ENCODE data around the gene EFCAB11.
"Not testable (repeated sequence)": the region's sequence is repeated elsewhere in the genome, so short reads cannot be mapped to it uniquely, and the experiment has no call there.

The EFCAB11 gene

GRCh38 chr14:89899291-89899690, 55.2 kb downstream of the EFCAB11 start:
- no peak for DNase-seq (ENCODE audit: low read depth)
- no peak overlapping the region for H3K4me3 ChIP-seq (ENCODE audit: low read length)
- TF ChIP-seq CTCF (IDR thresholded peaks at IDR 0.05; ENCODE audit: insufficient read depth, low read depth, low read length, missing control alignments) = no peak

- DNase-seq (ENCODE audit: low read depth); H3K4me3 ChIP-seq (ENCODE audit: low read length): not testable (repeated sequence)
Measured at GRCh38 chr14:89893388-89893787, 61.1 kb downstream of the EFCAB11 start.

GRCh38 chr14:89892953-89893352, 61.6 kb downstream of the EFCAB11 start:
- TF ChIP-seq CTCF (IDR thresholded peaks at IDR 0.05; ENCODE audit: insufficient read depth, low read depth, low read length, missing control alignments) = no peak
- H3K4me3 ChIP-seq (ENCODE audit: low read length) = no peak overlapping the region
- DNase-seq (ENCODE audit: low read depth) = no peak

- not testable (repeated sequence) for H3K4me3 ChIP-seq (ENCODE audit: low read length); DNase-seq (ENCODE audit: low read depth)
Measured at GRCh38 chr14:89891721-89892120, 62.8 kb downstream of the EFCAB11 start.

GRCh38 chr14:89891055-89891454, 63.5 kb downstream of the EFCAB11 start:
- DNase-seq (ENCODE audit: low read depth) = no peak
- TF ChIP-seq CTCF (IDR thresholded peaks at IDR 0.05; ENCODE audit: insufficient read depth, low read depth, low read length, missing control alignments) = no peak
- H3K4me3 ChIP-seq (ENCODE audit: low read length) = no peak overlapping the region

DNA sequence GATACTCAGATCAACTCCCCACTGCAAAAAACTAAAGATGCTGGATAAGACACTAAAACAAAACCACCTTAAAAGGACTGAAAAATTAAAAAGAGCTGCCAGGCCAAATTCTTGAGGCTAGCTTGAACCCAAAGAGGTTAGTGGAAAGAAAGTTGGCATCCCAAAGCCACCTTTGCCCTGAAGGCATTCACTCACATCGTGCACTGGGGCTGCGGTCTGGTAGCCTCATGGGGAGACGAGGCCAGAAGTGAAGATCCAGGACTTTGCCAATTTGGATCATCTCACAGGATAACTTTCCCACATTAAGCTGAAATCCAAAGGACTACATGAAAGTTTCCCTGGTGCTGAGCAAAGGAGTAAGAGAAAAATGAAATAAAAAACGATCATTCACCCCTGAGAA, 63.9 kb downstream of the EFCAB11 start:
- TF ChIP-seq CTCF (IDR thresholded peaks at IDR 0.05; ENCODE audit: insufficient read depth, low read depth, low read length, missing control alignments) = no peak
- DNase-seq (ENCODE audit: low read depth) = no peak
- H3K4me3 ChIP-seq (ENCODE audit: low read length) = no peak overlapping the region

DNA sequence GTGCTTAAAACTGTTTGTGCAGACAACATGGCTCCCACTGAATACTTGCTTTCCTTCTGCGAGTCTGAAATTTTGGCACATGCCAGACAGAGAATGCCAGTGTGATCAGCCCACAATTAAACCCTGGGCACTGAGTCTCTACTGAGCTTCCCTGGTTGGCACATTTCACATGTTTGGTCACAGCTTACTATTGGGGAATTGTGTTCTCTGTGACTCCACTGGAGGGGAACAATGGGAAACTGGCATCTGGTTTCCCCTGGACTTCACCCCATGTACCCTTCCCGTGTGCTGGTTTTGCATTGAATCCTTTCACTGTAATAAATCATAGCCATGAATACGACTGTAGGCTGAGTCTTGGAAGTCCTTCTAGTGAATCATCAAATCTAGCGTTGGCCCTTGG, 64.9 kb downstream of the EFCAB11 start:
- DNase-seq (ENCODE audit: low read depth) = no peak
- no peak for TF ChIP-seq CTCF (IDR thresholded peaks at IDR 0.05; ENCODE audit: insufficient read depth, low read depth, low read length, missing control alignments)
- no peak overlapping the region for H3K4me3 ChIP-seq (ENCODE audit: low read length)

- TF ChIP-seq CTCF (IDR thresholded peaks at IDR 0.05; ENCODE audit: insufficient read depth, low read depth, low read length, missing control alignments) = no peak
- no peak for DNase-seq (ENCODE audit: low read depth)
- no peak overlapping the region for H3K4me3 ChIP-seq (ENCODE audit: low read length)
Measured at GRCh38 chr14:89884761-89885160, 69.8 kb downstream of the EFCAB11 start.

Measured in epithelial cell of esophagus (primary cell).